H9 (cell line): Measurements from ENCODE around the gene PAX3. TPM values are rescaled to one million over a fixed set of nuclear protein-coding genes. Genes with fewer than 3 reads are reported as not detected.

ENCODE experiments used
- DNase-seq: peaks from one replicate; pipeline ENCODE4 v3.0.0-alpha.2; 2017
- H2AFZ ChIP-seq: one replicate; pipeline ENCODE4 v1.6.1; 2013; ENCODE audit warnings: mild to moderate bottlenecking, low read length, control low read depth, moderate library complexity
- H2AK5ac ChIP-seq: 2 replicates; pipeline ENCODE4 v1.6.1; 2013; ENCODE audit warnings: low read length, control low read depth, mixed read lengths; ENCODE audit not compliant: insufficient read length
- H2BK120ac ChIP-seq: one replicate; pipeline ENCODE4 v1.6.1; 2013; ENCODE audit warnings: low read depth, mild to moderate bottlenecking, low read length, control low read depth, inconsistent platforms; ENCODE audit not compliant: poor library complexity, severe bottlenecking
- H2BK12ac ChIP-seq: 2 replicates; pipeline ENCODE4 v1.6.1; 2013; ENCODE audit warnings: low read length, control low read depth, mixed read lengths, low read depth; ENCODE audit not compliant: insufficient read length
- H2BK15ac ChIP-seq: 2 replicates; pipeline ENCODE4 v1.6.1; 2013; ENCODE audit warnings: low read depth, low read length, control low read depth
- H2BK20ac ChIP-seq: one replicate; pipeline ENCODE4 v1.6.1; 2013; ENCODE audit warnings: low read depth, mild to moderate bottlenecking, low read length, control low read depth, inconsistent platforms; ENCODE audit not compliant: poor library complexity, severe bottlenecking
- H2BK5ac ChIP-seq: 2 replicates; pipeline ENCODE4 v1.6.1; 2013; ENCODE audit warnings: low read length, control low read depth, mixed read lengths; ENCODE audit not compliant: insufficient read length
- H3K14ac ChIP-seq: 2 replicates; pipeline ENCODE4 v1.6.1; 2013; ENCODE audit warnings: low read length, control low read depth; ENCODE audit not compliant: insufficient read depth
- H3K18ac ChIP-seq: 2 replicates; pipeline ENCODE4 v1.6.1; 2013; ENCODE audit warnings: low read depth, mild to moderate bottlenecking, mixed read lengths, low read length, control low read depth; ENCODE audit not compliant: insufficient read length
- H3K23ac ChIP-seq: 2 replicates; pipeline ENCODE4 v1.6.1; 2013; ENCODE audit warnings: low read length, control low read depth, mixed read lengths, low read depth; ENCODE audit not compliant: insufficient read length
- H3K23me2 ChIP-seq: 2 replicates; pipeline ENCODE4 v1.6.1; 2013; ENCODE audit warnings: low read depth, mild to moderate bottlenecking, mixed read lengths, low read length, control low read depth; ENCODE audit not compliant: insufficient read length, poor library complexity, severe bottlenecking
- H3K27ac ChIP-seq: 2 replicates; pipeline ENCODE4 v1.5.1; 2013; ENCODE audit warnings: low read length, control low read depth, mixed read lengths, low read depth; ENCODE audit not compliant: insufficient read length
- H3K27me3 ChIP-seq: 2 replicates; pipeline ENCODE4 v1.6.1; 2013; ENCODE audit warnings: low read length, control low read depth, inconsistent platforms; ENCODE audit not compliant: insufficient read depth
- H3K4ac ChIP-seq: 2 replicates; pipeline ENCODE4 v1.6.1; 2013; ENCODE audit warnings: low read depth, mild to moderate bottlenecking, control low read depth, inconsistent platforms, low read length, moderate library complexity
- H3K4me1 ChIP-seq: 2 replicates; pipeline ENCODE4 v1.6.1; 2013; ENCODE audit warnings: low read length, control low read depth, inconsistent platforms; ENCODE audit not compliant: insufficient read depth
- H3K4me2 ChIP-seq: 2 replicates; pipeline ENCODE4 v1.6.1; 2013; ENCODE audit warnings: low read length, control low read depth, mixed read lengths; ENCODE audit not compliant: insufficient read length, insufficient read depth
- H3K56ac ChIP-seq: 2 replicates; pipeline ENCODE4 v1.6.1; 2013; ENCODE audit warnings: low read depth, mild to moderate bottlenecking, mixed read lengths, low read length, control low read depth; ENCODE audit not compliant: insufficient read length
- H3K79me1 ChIP-seq: 2 replicates; pipeline ENCODE4 v1.6.1; 2013; ENCODE audit warnings: low read depth, mild to moderate bottlenecking, moderate library complexity, low read length, control low read depth, inconsistent platforms; ENCODE audit not compliant: insufficient read depth, poor library complexity, severe bottlenecking
- H3K79me2 ChIP-seq: 2 replicates; pipeline ENCODE4 v1.6.1; 2013; ENCODE audit warnings: low read length, control low read depth, inconsistent platforms; ENCODE audit not compliant: insufficient read depth
- H3K9ac ChIP-seq: 2 replicates; pipeline ENCODE4 v1.6.1; 2013; ENCODE audit warnings: low read length, control low read depth, mixed read lengths; ENCODE audit not compliant: insufficient read length; ENCODE audit errors: extremely low read depth
- H3K9me3 ChIP-seq: one replicate; pipeline ENCODE4 v1.6.1; 2013; ENCODE audit warnings: low read depth, low read length, inconsistent platforms; ENCODE audit not compliant: control insufficient read depth
- H3T11ph ChIP-seq: one replicate; pipeline ENCODE4 v1.6.1; 2013; ENCODE audit warnings: mild to moderate bottlenecking, low read length, control low read depth, inconsistent platforms
- H4K20me1 ChIP-seq: one replicate; pipeline ENCODE4 v1.6.1; 2013; ENCODE audit not compliant: control insufficient read depth, insufficient read length, insufficient read depth
- H4K5ac ChIP-seq: 2 replicates; pipeline ENCODE4 v1.6.1; 2013; ENCODE audit warnings: low read depth, mild to moderate bottlenecking, mixed read lengths, low read length, control low read depth; ENCODE audit not compliant: insufficient read length
- H4K8ac ChIP-seq: replicated peaks from 2 replicates; pipeline ENCODE4 v1.6.1; 2013; ENCODE audit warnings: low read length, control low read depth, mixed read lengths, low read depth; ENCODE audit not compliant: insufficient read length
- H4K91ac ChIP-seq: 2 replicates; pipeline ENCODE4 v1.6.1; 2013; ENCODE audit warnings: low read depth, mild to moderate bottlenecking, moderate library complexity, mixed read lengths, low read length, control low read depth; ENCODE audit not compliant: insufficient read length
- H3K27ac Mint-ChIP-seq, 3 experiments: 2 replicates in 2 of 3; 3 replicates in 1 of 3; pipeline ENCODE4 v1.8.0; 2020 to 2021; ENCODE audit warnings: mixed read lengths in 3 of 3, mild to moderate bottlenecking in 1 of 3, moderate library complexity in 1 of 3
- H3K27me3 Mint-ChIP-seq: 2 replicates; pipeline ENCODE4 v1.8.0; 2021; ENCODE audit warnings: low read depth, mild to moderate bottlenecking, moderate library complexity, mixed read lengths
- H3K36me3 Mint-ChIP-seq, 3 experiments: 2 replicates in 2 of 3; 3 replicates in 1 of 3; pipeline ENCODE4 v1.8.0; 2020 to 2021; ENCODE audit warnings: low read depth in 3 of 3, mixed read lengths in 3 of 3; ENCODE audit not compliant: insufficient read depth in 1 of 3
- H3K4me1 Mint-ChIP-seq, 2 experiments: 2 replicates each; pipeline ENCODE4 v1.8.0; 2020; ENCODE audit warnings: mixed read lengths in 2 of 2
- H3K4me3 Mint-ChIP-seq, 2 experiments: 2 replicates in 1 of 2; 3 replicates in 1 of 2; pipeline ENCODE4 v1.8.0; 2020 to 2021; ENCODE audit warnings: mild to moderate bottlenecking in 2 of 2, mixed read lengths in 2 of 2, moderate library complexity in 1 of 2
- H3K9me3 Mint-ChIP-seq, 2 experiments: 2 replicates in 1 of 2; 3 replicates in 1 of 2; pipeline ENCODE4 v1.8.0; 2020; ENCODE audit warnings: mild to moderate bottlenecking in 2 of 2, mixed read lengths in 2 of 2, moderate library complexity in 1 of 2
- CTCF ChIP-seq: fragments of 200-600 bp; sonication (generic); conservative IDR thresholded peaks from 3 replicates; pipeline ENCODE4 v1.8.0; 2021; ENCODE audit warnings: antibody characterized with exemption, mild to moderate bottlenecking
- WGBS: extraction: QIAGEN DNeasy Blood & Tissue Kit; methylation state at CpG from one replicate; pipeline ENCODE4 v1.1.7; 2013; ENCODE audit warnings: missing lambda C conversion rate, low lambda C conversion rate, mixed read lengths; ENCODE audit not compliant: insufficient read length; ENCODE audit errors: extremely low coverage; 5-methylcytosine and 5-hydroxymethylcytosine counted together
- total RNA-seq: library from RNA; stranded (reverse); gene quantifications from 2 replicates; pipeline ENCODE4 v1.2.1, GENCODE V29; 2021

Gene PAX3
- total RNA-seq, 1 experiment from 2014 or later = not detected

DNA sequence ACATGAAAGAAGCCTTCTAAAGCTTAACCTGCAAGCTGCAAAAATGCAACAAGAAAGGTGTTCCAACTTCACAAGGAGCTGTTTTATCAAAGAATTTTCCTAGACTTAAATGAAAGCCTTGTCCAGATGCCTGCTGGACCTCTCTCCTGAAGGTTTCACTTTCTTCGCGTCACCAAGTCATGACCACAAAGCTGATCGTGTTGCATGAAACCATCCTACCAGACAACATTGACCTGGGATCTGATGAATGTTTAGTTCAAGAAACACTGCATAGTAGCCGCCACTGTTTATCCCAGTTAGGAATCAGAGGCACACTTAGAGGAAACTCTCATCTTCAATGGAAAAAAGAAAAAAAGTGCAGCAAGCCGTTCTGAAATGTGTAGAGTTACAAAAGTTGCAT, 26.9 kb downstream of the PAX3 start:
- no peak overlapping the region for H3K4ac ChIP-seq
- no peak overlapping the region for H2BK20ac ChIP-seq
- H3K79me2 ChIP-seq = no peaks in the 10 kb centered on the region
- no peak overlapping the region for H4K91ac ChIP-seq
- no peak overlapping the region for H3K56ac ChIP-seq
- peaks cover 30 to 44% of the 10 kb centered on the region in 2 experiments for H3K4me1 Mint-ChIP-seq
- no peak overlapping the region for H3K14ac ChIP-seq
- no peak for DNase-seq
- H3K18ac ChIP-seq = no peak overlapping the region
- no peaks in the 10 kb centered on the region for H3K23me2 ChIP-seq
- H2AK5ac ChIP-seq = no peak overlapping the region
- no peaks in the 10 kb centered on the region for H3K9me3 ChIP-seq
- no peak for TF ChIP-seq CTCF
- H2BK120ac ChIP-seq = no peak overlapping the region
- no peak overlapping the region for H3K27ac ChIP-seq
- H3K4me2 ChIP-seq = no peak overlapping the region
- no peaks in the 10 kb centered on the region for H3K27me3 ChIP-seq
- no peak overlapping the region for H3K23ac ChIP-seq
- H3K4me1 ChIP-seq = peaks cover 1% of the 10 kb centered on the region; the same call in 1 of the 2 replicates
- H2AFZ ChIP-seq = no peak overlapping the region
- H3K9ac ChIP-seq = no peak overlapping the region
- no peak overlapping the region for H3K27ac Mint-ChIP-seq
- no peak overlapping the region for H3K4me3 Mint-ChIP-seq
- no peak overlapping the region for H3T11ph ChIP-seq
- H2BK15ac ChIP-seq = no peak overlapping the region
- H3K27me3 Mint-ChIP-seq = peaks cover 86% of the 10 kb centered on the region
- no peaks in the 10 kb centered on the region for H3K36me3 Mint-ChIP-seq
- no peak overlapping the region for H4K5ac ChIP-seq
- no peak overlapping the region for H4K8ac ChIP-seq
- no peak overlapping the region for H2BK5ac ChIP-seq
- WGBS = no CpG with 5 or more reads among the region's 5 CpGs
- no peaks in the 10 kb centered on the region for H4K20me1 ChIP-seq
- H2BK12ac ChIP-seq = no peak overlapping the region
- no peaks in the 10 kb centered on the region for H3K79me1 ChIP-seq
- no peaks in the 10 kb centered on the region for H3K9me3 Mint-ChIP-seq
